Subcutaneous adipose tissue (tissue), 4 donors: Measurements from ENCODE around the gene CLDN15. TPM values are rescaled to one million over a fixed set of nuclear protein-coding genes. Genes with fewer than 3 reads are reported as not detected.

Source experiments
- CTCF ChIP-seq: fragments of 450-650 bp; IDR thresholded peaks from one replicate; pipeline ENCODE4 v1.5.1; 2016; ENCODE audit warnings: low read depth, mild to moderate bottlenecking, control low read depth, antibody characterized with exemption, moderate library complexity
- total RNA-seq, 4 donors: library from RNA; depleted of rRNA; stranded (reverse); fragments of >200 nt; gene quantifications; one replicate each; pipeline ENCODE4 v1.1.0, GENCODE V29; 2016

The CLDN15 gene
- total RNA-seq, 4 donors from 2014 or later, result 12.1 to 29.8 (median 17.9) TPM

GRCh38 chr7:101239951-101240220, 2.3 kb upstream of the CLDN15 start:
- TF ChIP-seq CTCF, result no peak

GRCh38 chr7:101239191-101239950, 1.8 kb upstream of the CLDN15 start:
- TF ChIP-seq CTCF, result no peak

- no peak for TF ChIP-seq CTCF
Measured at GRCh38 chr7:101238226-101239182, 902 bp upstream of the CLDN15 start.

- no peak for TF ChIP-seq CTCF
Measured at GRCh38 chr7:101236292-101236835, 1.2 kb downstream of the CLDN15 start.

- no peak for TF ChIP-seq CTCF
Measured at GRCh38 chr7:101235522-101235921, 2.1 kb downstream of the CLDN15 start.

- TF ChIP-seq CTCF, result no peak
Measured at GRCh38 chr7:101235050-101235449, 2.6 kb downstream of the CLDN15 start.

GRCh38 chr7:101234636-101235035, 3.0 kb downstream of the CLDN15 start:
- TF ChIP-seq CTCF, result no peak
